Panc1 (cell line): Measurements from ENCODE around the gene MTMR12. TPM values are rescaled to one million over a fixed set of nuclear protein-coding genes. Genes with fewer than 3 reads are reported as not detected.

Experiments
- ATAC-seq: fragments of 200-7000 bp; cut with Tn5 transposase; 2 replicates; pipeline ENCODE4 v1.9.1; 2020; ENCODE audit warnings: mild to moderate bottlenecking, moderate library complexity
- BruUV-seq: library from RNA; stranded (reverse); fragments of 400-500 nt; replicated peaks from 2 replicates; lab custom pipeline; 2021; lab: Mats Ljungman, UMichigan
- CTCF ChIA-PET: fragments of 300-600 bp; sonication (Branson Sonifier 250); formaldehyde crosslinking; loops from one replicate; lab custom pipeline; 2022; ENCODE audit warnings: antibody characterized with exemption; lab: Charles Lee
- POLR2A ChIA-PET: fragments of 300-600 bp; sonication (Branson Sonifier 250); formaldehyde crosslinking; loops from one replicate; lab custom pipeline; 2022; ENCODE audit warnings: antibody characterized with exemption; lab: Charles Lee
- DNase-seq: peaks from one replicate; pipeline ENCODE4 v3.0.0-alpha.2; 2010; ENCODE audit warnings: low read depth, low spot score
- H3K27ac ChIP-seq: 2 replicates; pipeline ENCODE4 v1.5.1; 2011; ENCODE audit warnings: mild to moderate bottlenecking, low read length, inconsistent platforms
- H3K27me3 ChIP-seq: fragments of 200-500 bp; sonication (Bioruptor generic); 2 replicates; pipeline ENCODE4 v1.6.0; 2014; ENCODE audit warnings: low read length, inconsistent platforms; ENCODE audit not compliant: control insufficient read depth, insufficient read depth
- H3K36me3 ChIP-seq: fragments of 200-500 bp; sonication (Bioruptor generic); 2 replicates; pipeline ENCODE4 v1.5.1; 2014; ENCODE audit warnings: inconsistent platforms, mild to moderate bottlenecking, low read length, moderate library complexity; ENCODE audit not compliant: control insufficient read depth, insufficient read depth
- H3K4me1 ChIP-seq: 2 replicates; pipeline ENCODE4 v1.5.1; 2011; ENCODE audit warnings: inconsistent platforms, mild to moderate bottlenecking, low read length, moderate library complexity; ENCODE audit not compliant: control insufficient read depth, insufficient read depth
- H3K4me3 ChIP-seq, 2 experiments: 2 replicates each; pipeline ENCODE4 v1.5.1; 2011 to 2012; ENCODE audit warnings: low read depth in 2 of 2, low read length in 2 of 2, mild to moderate bottlenecking in 2 of 2, inconsistent platforms in 1 of 2, moderate library complexity in 1 of 2
- H3K9me3 ChIP-seq: fragments of 200-500 bp; sonication (Bioruptor generic); 2 replicates; pipeline ENCODE4 v1.5.1; 2014; ENCODE audit warnings: low read depth, mild to moderate bottlenecking, inconsistent platforms, low read length, moderate library complexity; ENCODE audit not compliant: control insufficient read depth, insufficient read depth
- POLR2AphosphoS5 ChIP-seq: IDR thresholded peaks from 2 replicates; pipeline ENCODE4 v1.6.1; 2012; ENCODE audit warnings: mild to moderate bottlenecking, low read depth, low read length, moderate library complexity
- SIN3A ChIP-seq: IDR thresholded peaks from 2 replicates; pipeline ENCODE4 v1.6.1; 2012; ENCODE audit warnings: low read depth, mild to moderate bottlenecking, low read length, moderate library complexity, borderline replicate concordance; ENCODE audit not compliant: insufficient read depth
- TCF7L2 ChIP-seq: IDR thresholded peaks from 2 replicates; pipeline ENCODE4 v1.6.1; 2011; ENCODE audit warnings: mild to moderate bottlenecking, low read depth, low read length, inconsistent platforms
- in situ Hi-C: cut with HindIII; loops from 2 replicates; pipeline ENCODE4 v1.10.0; 2016; ENCODE audit warnings: low sequenced_read_pairs, low pct_unique_long_range_greater_than_20kb
- intact Hi-C: fragments of 100-400 bp; cut with micrococcal nuclease; formaldehyde crosslinking; loops from one replicate; pipeline ENCODE4 v1.10.0; 2022; ENCODE audit not compliant: unreplicated experiment
- total RNA-seq: library from RNA; stranded (reverse); gene quantifications from one replicate; pipeline ENCODE4 v1.2.1, GENCODE V29; 2021; ENCODE audit not compliant: unreplicated experiment
- TF ChIP-seq, protein P1 (sequence below), 2 experiments: IDR thresholded peaks; 2 replicates each; pipeline ENCODE4 v1.6.1; 2011 to 2012; ENCODE audit warnings: low read depth in 2 of 2, control low read depth in 1 of 2, low read length in 1 of 2, mild to moderate bottlenecking in 1 of 2, moderate library complexity in 1 of 2; ENCODE audit not compliant: insufficient read depth in 1 of 2
- TF ChIP-seq, protein P2 (sequence below): fragments of 450-650 bp; IDR thresholded peaks from 2 replicates; pipeline ENCODE4 v1.5.1; 2017; ENCODE audit warnings: mild to moderate bottlenecking

Gene MTMR12
- total RNA-seq, 1 experiment from 2014 or later: 42.4 TPM

DNA sequence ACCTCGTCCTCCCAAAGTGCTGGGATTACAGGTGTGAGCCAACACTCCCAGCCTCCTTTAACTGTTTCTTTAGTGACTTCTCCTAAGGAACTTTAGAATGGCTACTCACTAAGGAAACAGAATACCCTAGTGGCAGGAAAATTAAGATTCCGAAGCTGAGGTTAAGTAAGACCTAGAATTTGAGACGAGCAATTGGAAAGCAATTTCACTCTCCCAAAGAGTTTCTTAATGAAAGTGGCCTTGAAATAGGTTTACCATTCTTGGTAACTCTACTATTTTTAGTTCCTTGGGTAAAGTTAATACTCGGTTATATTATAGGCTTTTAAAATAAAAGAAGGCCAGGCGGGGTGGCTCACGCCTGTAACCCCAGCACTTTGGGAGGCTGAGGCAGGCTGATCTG is 115.7 kb downstream of the MTMR12 start:
- intact Hi-C loops: no loop called here
- H3K27me3 ChIP-seq: no peaks in the 10 kb centered on the region
- TF ChIP-seq, protein P1, sequence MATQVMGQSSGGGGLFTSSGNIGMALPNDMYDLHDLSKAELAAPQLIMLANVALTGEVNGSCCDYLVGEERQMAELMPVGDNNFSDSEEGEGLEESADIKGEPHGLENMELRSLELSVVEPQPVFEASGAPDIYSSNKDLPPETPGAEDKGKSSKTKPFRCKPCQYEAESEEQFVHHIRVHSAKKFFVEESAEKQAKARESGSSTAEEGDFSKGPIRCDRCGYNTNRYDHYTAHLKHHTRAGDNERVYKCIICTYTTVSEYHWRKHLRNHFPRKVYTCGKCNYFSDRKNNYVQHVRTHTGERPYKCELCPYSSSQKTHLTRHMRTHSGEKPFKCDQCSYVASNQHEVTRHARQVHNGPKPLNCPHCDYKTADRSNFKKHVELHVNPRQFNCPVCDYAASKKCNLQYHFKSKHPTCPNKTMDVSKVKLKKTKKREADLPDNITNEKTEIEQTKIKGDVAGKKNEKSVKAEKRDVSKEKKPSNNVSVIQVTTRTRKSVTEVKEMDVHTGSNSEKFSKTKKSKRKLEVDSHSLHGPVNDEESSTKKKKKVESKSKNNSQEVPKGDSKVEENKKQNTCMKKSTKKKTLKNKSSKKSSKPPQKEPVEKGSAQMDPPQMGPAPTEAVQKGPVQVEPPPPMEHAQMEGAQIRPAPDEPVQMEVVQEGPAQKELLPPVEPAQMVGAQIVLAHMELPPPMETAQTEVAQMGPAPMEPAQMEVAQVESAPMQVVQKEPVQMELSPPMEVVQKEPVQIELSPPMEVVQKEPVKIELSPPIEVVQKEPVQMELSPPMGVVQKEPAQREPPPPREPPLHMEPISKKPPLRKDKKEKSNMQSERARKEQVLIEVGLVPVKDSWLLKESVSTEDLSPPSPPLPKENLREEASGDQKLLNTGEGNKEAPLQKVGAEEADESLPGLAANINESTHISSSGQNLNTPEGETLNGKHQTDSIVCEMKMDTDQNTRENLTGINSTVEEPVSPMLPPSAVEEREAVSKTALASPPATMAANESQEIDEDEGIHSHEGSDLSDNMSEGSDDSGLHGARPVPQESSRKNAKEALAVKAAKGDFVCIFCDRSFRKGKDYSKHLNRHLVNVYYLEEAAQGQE (IDR thresholded peaks at IDR 0.05; ENCODE audit: insufficient read depth in 1 of 2, low read depth in 2 of 2, low read length in 1 of 2): no peak
- TF ChIP-seq SIN3A: no peak
- TF ChIP-seq, protein P2, sequence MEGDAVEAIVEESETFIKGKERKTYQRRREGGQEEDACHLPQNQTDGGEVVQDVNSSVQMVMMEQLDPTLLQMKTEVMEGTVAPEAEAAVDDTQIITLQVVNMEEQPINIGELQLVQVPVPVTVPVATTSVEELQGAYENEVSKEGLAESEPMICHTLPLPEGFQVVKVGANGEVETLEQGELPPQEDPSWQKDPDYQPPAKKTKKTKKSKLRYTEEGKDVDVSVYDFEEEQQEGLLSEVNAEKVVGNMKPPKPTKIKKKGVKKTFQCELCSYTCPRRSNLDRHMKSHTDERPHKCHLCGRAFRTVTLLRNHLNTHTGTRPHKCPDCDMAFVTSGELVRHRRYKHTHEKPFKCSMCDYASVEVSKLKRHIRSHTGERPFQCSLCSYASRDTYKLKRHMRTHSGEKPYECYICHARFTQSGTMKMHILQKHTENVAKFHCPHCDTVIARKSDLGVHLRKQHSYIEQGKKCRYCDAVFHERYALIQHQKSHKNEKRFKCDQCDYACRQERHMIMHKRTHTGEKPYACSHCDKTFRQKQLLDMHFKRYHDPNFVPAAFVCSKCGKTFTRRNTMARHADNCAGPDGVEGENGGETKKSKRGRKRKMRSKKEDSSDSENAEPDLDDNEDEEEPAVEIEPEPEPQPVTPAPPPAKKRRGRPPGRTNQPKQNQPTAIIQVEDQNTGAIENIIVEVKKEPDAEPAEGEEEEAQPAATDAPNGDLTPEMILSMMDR: no peak
- TF ChIP-seq TCF7L2: no peak
- no peak for TF ChIP-seq POLR2AphosphoS5
- H3K4me3 ChIP-seq: no peak overlapping the region
- POLR2A ChIA-PET: no interaction called here
- DNase-seq (no peak), ATAC-seq (no peak)
- CTCF ChIA-PET: interaction anchor here (0.7 kb wide), 1 partner anchor 543 kb away, joined by 3 read pairs; no protein-coding TSS in a partner anchor
- peaks cover 8% of the 10 kb centered on the region for H3K4me1 ChIP-seq
- in situ Hi-C loops: no loop called here
- BruUV-seq: no TSS peak
- H3K27ac ChIP-seq: no peak overlapping the region
- no peaks in the 10 kb centered on the region for H3K9me3 ChIP-seq
- no peaks in the 10 kb centered on the region for H3K36me3 ChIP-seq

DNA sequence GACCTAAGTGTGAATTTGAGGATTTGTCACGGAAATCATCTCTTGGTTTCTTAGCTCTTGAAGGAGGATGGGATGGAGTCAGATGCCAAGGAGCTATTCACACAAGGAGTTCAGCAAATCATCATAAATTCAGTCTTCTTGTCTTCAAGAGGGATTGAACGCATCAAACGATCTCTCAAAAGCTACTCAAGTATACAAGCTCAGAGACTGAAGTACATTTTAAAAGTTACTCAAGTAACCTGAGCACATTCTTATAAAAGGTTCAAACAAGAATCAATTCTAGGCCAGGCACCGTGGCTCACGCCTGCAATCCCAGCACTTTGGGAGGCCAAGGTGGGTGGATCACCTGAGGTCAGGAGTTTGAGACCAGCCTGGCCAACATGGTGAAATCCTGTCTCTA is 117.5 kb downstream of the MTMR12 start:
- H3K27ac ChIP-seq: no peak overlapping the region
- TF ChIP-seq TCF7L2 (no peak), SIN3A (no peak), POLR2AphosphoS5 (no peak)
- TF ChIP-seq, protein P2: no peak
- TF ChIP-seq, protein P1 (IDR thresholded peaks at IDR 0.05; ENCODE audit: insufficient read depth in 1 of 2, low read depth in 2 of 2, low read length in 1 of 2): no peak
- no peak for ATAC-seq
- no TSS peak for BruUV-seq
- intact Hi-C loops: no loop called here
- DNase-seq: no peak
- no peaks in the 10 kb centered on the region for H3K9me3 ChIP-seq
- no peak overlapping the region for H3K4me3 ChIP-seq
- H3K27me3 ChIP-seq: no peaks in the 10 kb centered on the region
- peaks cover 8% of the 10 kb centered on the region for H3K4me1 ChIP-seq
- H3K36me3 ChIP-seq: no peaks in the 10 kb centered on the region
- in situ Hi-C loops: no loop called here
- POLR2A ChIA-PET: no interaction called here
- CTCF ChIA-PET: no interaction called here
